ENCODE data around the gene FOXO6.

- TF ChIP-seq GLIS3 (CRISPR knock-in tag; IDR thresholded peaks at IDR 0.05), result no peak
- no peak for TF ChIP-seq PATZ1 (CRISPR knock-in tag; IDR thresholded peaks at IDR 0.05; ENCODE audit: borderline replicate concordance)
- TF ChIP-seq TSHZ2 (CRISPR knock-in tag; IDR thresholded peaks at IDR 0.05), result no peak
- TF ChIP-seq BACH2 (CRISPR knock-in tag; IDR thresholded peaks at IDR 0.05; ENCODE audit: borderline replicate concordance), result no peak
- no peak for TF ChIP-seq ZFP3 (CRISPR knock-in tag; IDR thresholded peaks at IDR 0.05)
- TF ChIP-seq CSDC2 (CRISPR knock-in tag; IDR thresholded peaks at IDR 0.05), result no peak
- TF ChIP-seq ARNTL (CRISPR knock-in tag; IDR thresholded peaks at IDR 0.05; ENCODE audit: borderline replicate concordance, low read depth), result no peak
- no peak for TF ChIP-seq TCF4 (CRISPR knock-in tag; IDR thresholded peaks at IDR 0.05; ENCODE audit: borderline replicate concordance)
- no peak for TF ChIP-seq ZNF70 (CRISPR knock-in tag; IDR thresholded peaks at IDR 0.05)
- no peak for TF ChIP-seq ZFP30 (CRISPR knock-in tag; IDR thresholded peaks at IDR 0.05)
- TF ChIP-seq SNAI2 (CRISPR knock-in tag; IDR thresholded peaks at IDR 0.05), result no peak
Measured at GRCh38 chr1:41325801-41326200, 35.4 kb upstream of the FOXO6 start.
